ENCODE measurements around the gene CASP1. TPM values are rescaled to one million over a fixed set of nuclear protein-coding genes. Genes with fewer than 3 reads are reported as not detected.

Gene CASP1
- total RNA-seq, 1 donor from 2014 or later, result 7.1 TPM

GRCh38 chr11:104999721-105000120 lies 35.2 kb downstream of the CASP1 start:
- intact Hi-C loops (cut with DNase I), result no loop called here
- no peak for DNase-seq (ENCODE audit: low spot score)

- DNase-seq (ENCODE audit: low spot score), result no peak
- intact Hi-C loops (cut with DNase I), result no loop called here
Measured at GRCh38 chr11:104997288-104997687, 37.7 kb downstream of the CASP1 start.

- DNase-seq (ENCODE audit: low spot score), result no peak
- intact Hi-C loops (cut with DNase I), result no loop called here
Measured at GRCh38 chr11:104995001-104995408, 39.9 kb downstream of the CASP1 start.

DNA sequence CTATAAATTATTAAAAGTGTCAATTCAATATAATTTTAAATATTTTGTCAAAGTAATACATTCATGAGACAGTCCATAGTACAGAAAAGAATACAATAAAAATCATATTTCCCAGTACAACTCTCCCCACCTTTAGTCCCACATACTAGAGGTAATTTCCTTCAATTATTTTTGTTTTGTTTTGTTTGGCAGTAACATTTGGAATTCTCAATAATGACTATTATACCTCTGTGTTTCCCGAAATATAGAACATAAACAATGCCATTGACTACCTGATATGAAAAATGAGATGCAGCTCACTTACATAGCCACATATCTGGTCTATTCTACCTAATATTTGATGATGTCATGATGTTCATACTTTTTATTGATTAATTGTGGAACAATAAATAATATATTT lies 42.2 kb downstream of the CASP1 start:
- intact Hi-C loops (cut with DNase I), result no loop called here
- no peak for DNase-seq (ENCODE audit: low spot score)

DNA sequence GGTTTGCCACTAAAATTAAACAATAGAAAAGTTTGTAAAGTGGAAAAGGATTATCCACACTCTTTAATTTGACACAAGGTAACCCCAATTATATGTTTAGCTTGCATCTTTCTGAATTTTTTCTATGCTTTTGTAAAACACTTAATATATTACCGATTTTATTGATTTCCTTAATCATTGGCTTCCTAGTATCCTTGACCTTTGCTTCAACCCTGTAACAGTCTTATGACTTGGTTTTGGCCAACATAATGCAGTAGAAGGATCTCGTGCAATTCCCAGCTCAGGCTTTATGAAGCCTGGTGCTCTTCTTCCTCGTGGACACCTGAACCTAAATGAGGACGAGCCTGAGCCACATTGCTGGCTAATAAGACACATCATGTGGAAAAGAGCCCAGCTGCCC lies 43.0 kb downstream of the CASP1 start:
- intact Hi-C loops (cut with DNase I), result no loop called here
- no peak for DNase-seq (ENCODE audit: low spot score)

DNA sequence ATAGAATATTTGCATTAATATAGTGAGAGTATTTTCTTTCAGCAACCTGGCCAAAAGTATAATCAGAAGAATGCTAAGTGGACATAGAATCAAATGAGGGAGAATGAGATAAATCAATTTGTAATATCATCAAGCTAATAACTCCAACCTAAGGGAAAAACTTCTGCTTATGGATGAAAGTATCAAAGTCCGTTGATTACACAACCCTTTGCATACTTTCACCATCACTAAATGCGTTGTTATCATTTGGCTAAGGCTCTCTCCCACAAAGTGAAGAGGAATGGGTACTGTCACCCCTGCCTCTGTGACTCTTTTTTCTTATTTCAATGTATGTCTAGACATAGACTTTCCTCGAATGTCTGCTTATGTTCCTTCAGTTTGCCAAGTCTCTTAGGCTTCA lies 50.1 kb downstream of the CASP1 start:
- DNase-seq (ENCODE audit: low spot score), result no peak
- intact Hi-C loops (cut with DNase I), result no loop called here

- intact Hi-C loops (cut with DNase I), result no loop called here
- no peak for DNase-seq (ENCODE audit: low spot score)
Measured at GRCh38 chr11:104979839-104980238, 55.1 kb downstream of the CASP1 start.

Other genes with a start within 250 kb of the CASP1 start
- 0.35 TPM for gene CASP12, start 136.7 kb downstream of the CASP1 start, total RNA-seq
- gene CASP4, start 66.6 kb downstream of the CASP1 start, total RNA-seq, result 17.1 TPM
- gene CASP5, start 12.0 kb downstream of the CASP1 start, total RNA-seq, result not detected
- gene CARD16, start 10.2 kb upstream of the CASP1 start, total RNA-seq, result 6.6 TPM
- gene CARD18, start 104.6 kb upstream of the CASP1 start, total RNA-seq, result not detected